Left ventricle myocardium inferior (tissue), 1 donor: ENCODE results near the gene NEURL1. TPM values are rescaled to one million over a fixed set of nuclear protein-coding genes. Genes with fewer than 3 reads are reported as not detected.

ENCODE experiments used
- DNase-seq: peaks from one replicate; pipeline ENCODE4 v3.0.0-alpha.2; 2020
- H3K27ac ChIP-seq: fragments of 200-600 bp; replicated peaks from 2 replicates; pipeline ENCODE4 v1.8.0; 2021
- H3K27me3 ChIP-seq: fragments of 200-600 bp; 2 replicates; pipeline ENCODE4 v1.8.0; 2021; ENCODE audit warnings: low read depth
- H3K36me3 ChIP-seq: fragments of 200-600 bp; 2 replicates; pipeline ENCODE4 v1.8.0; 2021
- H3K4me1 ChIP-seq: fragments of 200-600 bp; 2 replicates; pipeline ENCODE4 v1.8.0; 2021
- H3K4me3 ChIP-seq: fragments of 200-600 bp; 2 replicates; pipeline ENCODE4 v1.8.0; 2021; ENCODE audit warnings: mild to moderate bottlenecking, moderate library complexity
- H3K9me3 ChIP-seq: fragments of 200-600 bp; replicated peaks from 2 replicates; pipeline ENCODE4 v1.8.0; 2021
- CTCF ChIP-seq: fragments of 200-600 bp; IDR thresholded peaks from 2 replicates; pipeline ENCODE4 v1.8.0; 2021; ENCODE audit warnings: antibody characterized with exemption, mild to moderate bottlenecking, borderline replicate concordance
- intact Hi-C: fragments of 100-400 bp; cut with micrococcal nuclease; formaldehyde crosslinking; loops from one replicate; pipeline ENCODE4 v1.11.0; 2022
- total RNA-seq: library from RNA; stranded (reverse); fragmentation: NEBNext Ultra II Directional; extraction: Animal tissue kit (Norgen Biotek cat#: 25700); gene quantifications from one replicate; pipeline ENCODE4 v1.2.1, GENCODE V29; 2021
- donor health status: DM: no; HTN: yes; CAD: no; lungs with severe emphysema.

The NEURL1 gene
- total RNA-seq, 1 donor from 2014 or later, result 0.14 TPM

GRCh38 chr10:103619424-103620351 is 126.2 kb downstream of the NEURL1 start:
- no peaks in the 10 kb centered on the region for H3K27me3 ChIP-seq
- peak overlapping the region; percentile 77 for H3K27ac ChIP-seq
- H3K4me3 ChIP-seq, result no peak overlapping the region
- peaks cover 22% of the 10 kb centered on the region for H3K36me3 ChIP-seq
- intact Hi-C loops, result no loop called here
- H3K4me1 ChIP-seq, result peaks cover 88% of the 10 kb centered on the region
- no peak for TF ChIP-seq CTCF
- no peak for DNase-seq
- H3K9me3 ChIP-seq, result no peaks in the 10 kb centered on the region

- Histone ChIP-seq H3K9me3 (no peaks in the 10 kb centered on the region), H3K27ac (peak overlapping the region; percentile 77), H3K36me3 (peaks cover 29% of the 10 kb centered on the region), H3K4me1 (peaks cover 83% of the 10 kb centered on the region), H3K27me3 (no peaks in the 10 kb centered on the region), H3K4me3 (no peak overlapping the region)
- DNase-seq, result no peak
- intact Hi-C loops, result no loop called here
- no peak for TF ChIP-seq CTCF
These were observed 126.8 kb downstream of the NEURL1 start for GRCh38 chr10:103620352-103620740.

GRCh38 chr10:103620891-103621782 is 127.6 kb downstream of the NEURL1 start:
- Histone ChIP-seq H3K4me1 (peaks cover 76% of the 10 kb centered on the region), H3K9me3 (no peaks in the 10 kb centered on the region), H3K36me3 (peaks cover 37% of the 10 kb centered on the region), H3K4me3 (no peak overlapping the region), H3K27me3 (no peaks in the 10 kb centered on the region), H3K27ac (peak overlapping the region; percentile 41)
- DNase-seq, result no peak
- intact Hi-C loops, result no loop called here
- no peak for TF ChIP-seq CTCF

GRCh38 chr10:103621783-103622125 is 128.2 kb downstream of the NEURL1 start:
- intact Hi-C loops, result no loop called here
- H3K4me3 ChIP-seq, result no peak overlapping the region
- H3K27me3 ChIP-seq, result no peaks in the 10 kb centered on the region
- no peak for TF ChIP-seq CTCF
- no peak for DNase-seq
- H3K4me1 ChIP-seq, result peaks cover 70% of the 10 kb centered on the region
- H3K27ac ChIP-seq, result peak overlapping the region; percentile 41
- no peaks in the 10 kb centered on the region for H3K9me3 ChIP-seq
- H3K36me3 ChIP-seq, result peaks cover 43% of the 10 kb centered on the region

GRCh38 chr10:103622286-103622685 is 128.8 kb downstream of the NEURL1 start:
- no peaks in the 10 kb centered on the region for H3K27me3 ChIP-seq
- no peak for DNase-seq
- intact Hi-C loops, result no loop called here
- peaks cover 64% of the 10 kb centered on the region for H3K4me1 ChIP-seq
- no peak for TF ChIP-seq CTCF
- no peaks in the 10 kb centered on the region for H3K9me3 ChIP-seq
- peak overlapping the region; percentile 41 for H3K27ac ChIP-seq
- H3K4me3 ChIP-seq, result no peak overlapping the region
- peaks cover 48% of the 10 kb centered on the region for H3K36me3 ChIP-seq
